HepG2 (cell line): ENCODE measurements around the gene TPRX1. TPM values are rescaled to one million over a fixed set of nuclear protein-coding genes. Genes with fewer than 3 reads are reported as not detected.
A peak's percentile ranks its signal among the peaks of the same experiment; 100 is the strongest.

Experiments used
- ATAC-seq: fragments of 200-7000 bp; cut with Tn5 transposase; 3 replicates; pipeline ENCODE4 v1.9.1; 2020; ENCODE audit warnings: mild to moderate bottlenecking, moderate library complexity
- BruUV-seq: library from RNA; stranded (reverse); fragments of 400-500 nt; replicated peaks from 2 replicates; lab custom pipeline; 2021; lab: Mats Ljungman, UMichigan
- CTCF ChIA-PET: fragments of 300-600 bp; formaldehyde crosslinking; extraction: SDS; loops from one replicate; lab custom pipeline; 2021; ENCODE audit warnings: low total read pairs, inconsistent platforms, low intra/inter-chr PET ratio; lab: Yijun Ruan, JAX
- POLR2A ChIA-PET: fragments of 350-600 bp; sonication (Branson Sonifier 250); formaldehyde crosslinking; loops from one replicate; lab custom pipeline; 2020; ENCODE audit warnings: antibody characterized with exemption, inconsistent platforms; lab: Yijun Ruan, JAX
- DNase-seq: peaks from one replicate; pipeline ENCODE4 v3.0.0-alpha.2; 2015; ENCODE audit warnings: low spot score
- FAIRE-seq: peaks from 3 replicates; lab custom pipeline; 2011; peaks lifted over from hg19 to GRCh38; lab: Jason Lieb, UNC
- H2AFZ ChIP-seq: one replicate; pipeline ENCODE4 v1.6.1; 2011; ENCODE audit warnings: low read length, inconsistent platforms
- H3K27ac ChIP-seq: fragments of 300-600 bp; 3 replicates; pipeline ENCODE4 v1.8.0; 2011; ENCODE audit warnings: mixed run types, mild to moderate bottlenecking, mixed read lengths, low read length, inconsistent platforms; ENCODE audit not compliant: insufficient read depth; ENCODE audit errors: extremely low read length
- H3K27me3 ChIP-seq, 2 experiments: fragments of 200-600 bp in 1 of 2; 2 replicates in 1 of 2; 3 replicates in 1 of 2; pipeline versions ENCODE4 v1.6.0 to v1.8.0; 2011; ENCODE audit warnings: low read length in 2 of 2, mild to moderate bottlenecking in 2 of 2, moderate library complexity in 2 of 2, inconsistent platforms in 1 of 2; ENCODE audit not compliant: insufficient read depth in 2 of 2, control insufficient read depth in 1 of 2
- H3K36me3 ChIP-seq, 2 experiments: fragments of 200-600 bp in 1 of 2; replicated peaks in 1 of 2; 2 replicates in 1 of 2; 3 replicates in 1 of 2; pipeline versions ENCODE4 v1.5.1 to v1.8.0; 2011; ENCODE audit warnings: low read length in 2 of 2, inconsistent platforms in 1 of 2; ENCODE audit not compliant: insufficient read depth in 2 of 2, control insufficient read depth in 1 of 2
- H3K4me1 ChIP-seq: 2 replicates; pipeline ENCODE4 v1.5.1; 2012; ENCODE audit warnings: low read length, inconsistent platforms; ENCODE audit not compliant: insufficient read depth
- H3K4me2 ChIP-seq: 2 replicates; pipeline ENCODE4 v1.6.0; 2011; ENCODE audit warnings: low read depth, low read length, inconsistent platforms
- H3K4me3 ChIP-seq, 3 experiments: fragments of 200-600 bp in 1 of 3; sonication (generic), shearing (Covaris generic) in 1 of 3; replicated peaks in 1 of 3; 2 replicates each; pipeline ENCODE4 v1.5.1; 2011 to 2016; ENCODE audit warnings: low read length in 3 of 3, inconsistent platforms in 2 of 3, low read depth in 2 of 3, mild to moderate bottlenecking in 2 of 3, control low read depth in 1 of 3, mixed read lengths in 1 of 3; ENCODE audit not compliant: insufficient read depth in 1 of 3
- H3K79me2 ChIP-seq: one replicate; pipeline ENCODE4 v1.6.1; 2011; ENCODE audit warnings: low read length, inconsistent platforms; ENCODE audit not compliant: insufficient read depth
- H3K9ac ChIP-seq: 2 replicates; pipeline ENCODE4 v1.6.0; 2011; ENCODE audit warnings: mild to moderate bottlenecking, low read depth, low read length, inconsistent platforms; ENCODE audit not compliant: insufficient read depth
- H3K9me3 ChIP-seq: 2 replicates; pipeline ENCODE4 v1.5.1; 2012; ENCODE audit warnings: mild to moderate bottlenecking, low read length
- H4K20me1 ChIP-seq: 2 replicates; pipeline ENCODE4 v1.6.0; 2011; ENCODE audit warnings: inconsistent platforms, mild to moderate bottlenecking, low read length, moderate library complexity; ENCODE audit not compliant: insufficient read depth
- ATF6 ChIP-seq: sonication (generic); formaldehyde crosslinking; conservative IDR thresholded peaks from 2 replicates; pipeline ENCODE4 v1.4.0; 2020; ENCODE audit warnings: missing genetic modification reagents
- E2F1 ChIP-seq: sonication (generic); formaldehyde crosslinking; IDR thresholded peaks from 2 replicates; pipeline ENCODE4 v1.5.0; 2020; ENCODE audit warnings: missing genetic modification reagents
- KLF12 ChIP-seq: sonication (generic); formaldehyde crosslinking; IDR thresholded peaks from 2 replicates; pipeline ENCODE4 v1.4.0; 2020; ENCODE audit warnings: missing genetic modification reagents, borderline replicate concordance
- NAIF1 ChIP-seq: sonication (generic); formaldehyde crosslinking; IDR thresholded peaks from 2 replicates; pipeline ENCODE4 v1.5.0; 2020; ENCODE audit warnings: mild to moderate bottlenecking, missing genetic modification reagents, borderline replicate concordance
- NCOA2 ChIP-seq: sonication (generic); formaldehyde crosslinking; IDR thresholded peaks from 2 replicates; pipeline ENCODE4 v1.8.0; 2022; ENCODE audit warnings: inconsistent platforms
- NFKB2 ChIP-seq: sonication (generic); formaldehyde crosslinking; IDR thresholded peaks from 2 replicates; pipeline ENCODE4 v1.4.0; 2020; ENCODE audit warnings: missing genetic modification reagents, borderline replicate concordance
- PCBP2 ChIP-seq: fragments of 200-400 bp; formaldehyde crosslinking; optimal IDR thresholded peaks from 2 replicates; pipeline ENCODE3; 2018; ENCODE audit warnings: low read length, low read depth; ENCODE audit not compliant: poor library complexity, severe bottlenecking
- RCOR2 ChIP-seq: IDR thresholded peaks from 2 replicates; pipeline ENCODE4 v1.6.1; 2016; ENCODE audit warnings: missing biosample characterization, missing genetic modification reagents
- TGIF2 ChIP-seq: IDR thresholded peaks from 2 replicates; pipeline ENCODE4 v1.6.1; 2016; ENCODE audit warnings: control low read depth, missing compliant biosample characterization
- ZBTB10 ChIP-seq: sonication (generic); formaldehyde crosslinking; IDR thresholded peaks from 2 replicates; pipeline ENCODE4 v1.4.0; 2020; ENCODE audit warnings: missing genetic modification reagents, borderline replicate concordance
- ZEB1 ChIP-seq: IDR thresholded peaks from 2 replicates; pipeline ENCODE4 v1.6.1; 2012; ENCODE audit warnings: mild to moderate bottlenecking, low read depth, inconsistent platforms; ENCODE audit not compliant: insufficient replicate concordance
- ZKSCAN8 ChIP-seq: IDR thresholded peaks from 2 replicates; pipeline ENCODE4 v1.6.1; 2016; ENCODE audit warnings: borderline replicate concordance, missing genetic modification reagents, missing compliant biosample characterization
- WGBS: methylation state at CpG from one replicate; pipeline ENCODE4 v1.1.6; 2017; ENCODE audit warnings: low lambda C conversion rate; 5-methylcytosine and 5-hydroxymethylcytosine counted together
- in situ Hi-C: cut with HindIII; loops from 2 replicates; pipeline ENCODE4 v1.10.0; 2017; ENCODE audit warnings: low pct_unique_long_range_greater_than_20kb; ENCODE audit not compliant: extremely low pct_ligation_motif_present
- intact Hi-C: fragments of 100-400 bp; cut with micrococcal nuclease; formaldehyde crosslinking; loops from one replicate; pipeline ENCODE4 v1.10.0; 2022; ENCODE audit not compliant: unreplicated experiment
- polyA plus RNA-seq, 8 experiments: library from polyadenylated mRNA; depleted of rRNA in 3 of 8; stranded (reverse) in 7 of 8; unstranded in 1 of 8; fragments of >200 nt; fragmentation: Illumina TruSeq in 4 of 8; extraction: Trizol in 4 of 8; gene quantifications; 2 replicates each; pipeline versions ENCODE4 v1.2.1 to v1.2.3, GENCODE V29; 2011 to 2016; ENCODE audit warnings: low read depth in 4 of 8, missing spikeins in 1 of 8, mixed read lengths in 1 of 8; ENCODE audit not compliant: insufficient read depth in 1 of 8
- total RNA-seq, 5 experiments: library from RNA; depleted of rRNA; stranded (reverse); fragments of >200 nt; fragmentation: Illumina TruSeq; extraction: Trizol; gene quantifications; 2 replicates each; pipeline ENCODE4 v1.2.3, GENCODE V29; 2016; ENCODE audit warnings: low read depth in 1 of 5

Gene TPRX1
- total and polyA plus RNA-seq, 2 of the 13 experiments (the other 11 are each of a cell fraction or from before 2014, with no cell fraction given): not detected

GRCh38 chr19:47780215-47780551 is 24.2 kb downstream of the TPRX1 start:
- H3K36me3 ChIP-seq: peaks cover 0 to 22% of the 10 kb centered on the region in 2 experiments; a peak in 3 of 5 replicates
- H3K4me1 ChIP-seq: peaks cover 36% of the 10 kb centered on the region
- H3K79me2 ChIP-seq: peaks cover 18% of the 10 kb centered on the region
- no peak overlapping the region for H2AFZ ChIP-seq
- H3K9ac ChIP-seq: peak overlapping the region; percentile 97; the same call in 1 of the 2 replicates
- no peak overlapping the region for H3K27ac ChIP-seq
- peak overlapping the region in 1 of 3 experiments; percentile 88; a peak in 1 of 6 replicates for H3K4me3 ChIP-seq
- WGBS: 96% methylated on average over 9 of the region's 9 CpGs
- CTCF ChIA-PET: no interaction called here
- FAIRE-seq (no peak), ATAC-seq (no peak), DNase-seq (no peak)
- H4K20me1 ChIP-seq: no peaks in the 10 kb centered on the region
- H3K27me3 ChIP-seq: no peaks in the 10 kb centered on the region; a peak in 1 of 5 replicates
- H3K4me2 ChIP-seq: peak overlapping the region; percentile 94; the same call in 1 of the 2 replicates
- intact Hi-C loops (no loop called here), in situ Hi-C loops (no loop called here)
- TF ChIP-seq ZKSCAN8 (CRISPR knock-in tag) (no peak), ATF6 (CRISPR knock-in tag) (no peak), KLF12 (CRISPR knock-in tag) (no peak), ZBTB10 (CRISPR knock-in tag) (no peak), NFKB2 (no peak), TGIF2 (CRISPR knock-in tag) (no peak), NCOA2 (no peak), ZEB1 (no peak), PCBP2 (no peak), NAIF1 (CRISPR knock-in tag) (no peak), E2F1 (CRISPR knock-in tag) (no peak), RCOR2 (CRISPR knock-in tag) (no peak)
- TF ChIP-seq, all 625 proteins: peak for 0
- POLR2A ChIA-PET: no interaction called here
- no peaks in the 10 kb centered on the region for H3K9me3 ChIP-seq
- no TSS peak for BruUV-seq
